ENCODE measurements around the gene ALK.

ALK gene

DNA sequence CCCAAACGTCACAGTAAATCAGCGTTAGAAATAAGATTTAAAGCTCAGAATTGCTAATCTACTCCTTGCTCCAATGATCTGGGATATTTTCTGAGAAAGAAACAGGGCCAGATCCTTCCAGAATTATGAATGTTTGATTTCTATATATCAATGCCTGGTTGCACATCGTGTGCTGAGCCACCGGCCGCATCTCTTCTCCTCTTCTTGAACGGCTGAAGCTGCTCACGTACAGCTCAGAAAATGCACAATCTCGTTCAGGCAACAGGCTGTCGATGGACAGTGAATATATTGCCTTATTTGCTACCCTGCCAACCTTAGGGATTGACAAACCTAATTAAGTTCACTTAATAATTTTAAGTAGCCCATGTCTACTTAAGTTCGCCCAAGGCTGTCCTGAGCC lies 636.7 kb downstream of the ALK start:
- H3K79me2 ChIP-seq (ENCODE audit: insufficient read depth, low read length): no peaks in the 10 kb centered on the region
- H3F3A ChIP-seq (ENCODE audit: insufficient read depth, low read length): no peaks in the 10 kb centered on the region
- H3K27me3 ChIP-seq (ENCODE audit: insufficient read depth, low read length): no peaks in the 10 kb centered on the region
- H3K9ac ChIP-seq (ENCODE audit: low read length): no peak overlapping the region
- H3K9me3 ChIP-seq (ENCODE audit: low read length): no peaks in the 10 kb centered on the region
- TF ChIP-seq EZH2 (IDR thresholded peaks at IDR 0.05; ENCODE audit: borderline replicate concordance, low read length): no peak
- no peak for TF ChIP-seq CTCF (IDR thresholded peaks at IDR 0.05; ENCODE audit: low read length)
- no peaks in the 10 kb centered on the region for H3K9me2 ChIP-seq (ENCODE audit: low read depth, low read length)
- no peaks in the 10 kb centered on the region for H4K20me1 ChIP-seq (ENCODE audit: insufficient read depth, low read length)
- H3K27ac ChIP-seq (ENCODE audit: low read depth, low read length, poor library complexity, severe bottlenecking): no peak overlapping the region
- no peaks in the 10 kb centered on the region for H3K4me1 ChIP-seq (ENCODE audit: insufficient read depth, low read length, severe bottlenecking)
- no peak overlapping the region for H3K4me3 ChIP-seq (ENCODE audit: low read depth, low read length, poor library complexity, severe bottlenecking)
- H2AFZ ChIP-seq (ENCODE audit: low read length): no peak overlapping the region
- H3K36me3 ChIP-seq (ENCODE audit: insufficient read depth, low read length): no peaks in the 10 kb centered on the region
- no peak overlapping the region for H3K4me2 ChIP-seq (ENCODE audit: low read length)

- Histone ChIP-seq H3K4me1 (ENCODE audit: insufficient read depth, low read length, severe bottlenecking) (no peaks in the 10 kb centered on the region), H3K27ac (ENCODE audit: low read depth, low read length, poor library complexity, severe bottlenecking) (no peak overlapping the region), H3K36me3 (ENCODE audit: insufficient read depth, low read length) (no peaks in the 10 kb centered on the region), H3K79me2 (ENCODE audit: insufficient read depth, low read length) (no peaks in the 10 kb centered on the region), H3K4me3 (ENCODE audit: low read depth, low read length, poor library complexity, severe bottlenecking) (no peak overlapping the region), H3K9ac (ENCODE audit: low read length) (no peak overlapping the region), H2AFZ (ENCODE audit: low read length) (no peak overlapping the region), H3K9me2 (ENCODE audit: low read depth, low read length) (no peaks in the 10 kb centered on the region), H4K20me1 (ENCODE audit: insufficient read depth, low read length) (no peaks in the 10 kb centered on the region), H3K27me3 (ENCODE audit: insufficient read depth, low read length) (no peaks in the 10 kb centered on the region), H3K4me2 (ENCODE audit: low read length) (no peak overlapping the region), H3K9me3 (ENCODE audit: low read length) (no peaks in the 10 kb centered on the region), H3F3A (ENCODE audit: insufficient read depth, low read length) (no peaks in the 10 kb centered on the region)
- no peak for TF ChIP-seq CTCF (IDR thresholded peaks at IDR 0.05; ENCODE audit: low read length)
- no peak for TF ChIP-seq EZH2 (IDR thresholded peaks at IDR 0.05; ENCODE audit: borderline replicate concordance, low read length)
These were observed 639.5 kb downstream of the ALK start for GRCh38 chr2:29281916-29282247.

DNA sequence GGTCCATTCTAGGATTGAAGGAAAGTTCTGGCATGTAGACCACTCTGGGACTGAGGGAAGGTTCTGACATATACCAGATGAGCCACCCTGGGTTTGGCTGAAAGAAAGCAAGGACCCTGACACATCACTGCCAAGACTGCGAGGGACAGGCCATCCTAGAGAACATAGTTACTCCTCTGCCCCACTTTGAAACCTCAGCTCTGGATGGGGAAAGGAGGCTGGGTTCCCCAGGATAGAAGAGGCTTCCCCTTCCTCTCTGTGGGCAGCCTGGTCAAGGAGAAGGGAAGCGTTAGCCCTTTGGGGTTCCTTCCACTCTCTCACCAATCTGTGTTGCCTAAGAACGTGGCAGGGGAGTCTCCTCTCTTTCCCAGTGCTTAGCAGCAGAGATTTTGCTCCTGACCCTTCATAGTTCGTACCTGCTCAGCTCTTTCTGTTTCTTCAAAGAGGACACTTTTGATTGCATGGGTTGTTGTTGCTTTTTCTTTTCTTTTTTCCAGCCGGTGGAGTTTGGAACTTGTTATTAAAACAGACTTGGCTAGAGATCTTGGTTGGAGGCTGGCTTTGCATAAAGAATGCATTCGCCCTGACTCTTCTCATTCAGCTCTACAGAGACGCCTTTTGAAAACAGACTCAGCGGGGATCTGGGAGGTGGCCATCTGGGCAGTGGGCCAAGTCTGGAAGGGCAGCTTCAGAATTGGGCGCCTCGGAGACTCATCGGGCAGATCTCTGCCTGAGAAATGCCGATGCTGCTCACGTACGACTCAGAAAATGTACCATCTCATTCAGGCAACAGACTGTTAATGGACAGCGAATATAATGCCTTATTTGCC lies 640.1 kb downstream of the ALK start:
- no peaks in the 10 kb centered on the region for H4K20me1 ChIP-seq (ENCODE audit: insufficient read depth, low read length)
- no peaks in the 10 kb centered on the region for H3K36me3 ChIP-seq (ENCODE audit: insufficient read depth, low read length)
- H3K4me2 ChIP-seq (ENCODE audit: low read length): no peak overlapping the region
- no peaks in the 10 kb centered on the region for H3F3A ChIP-seq (ENCODE audit: insufficient read depth, low read length)
- no peak overlapping the region for H2AFZ ChIP-seq (ENCODE audit: low read length)
- H3K79me2 ChIP-seq (ENCODE audit: insufficient read depth, low read length): no peaks in the 10 kb centered on the region
- H3K4me1 ChIP-seq (ENCODE audit: insufficient read depth, low read length, severe bottlenecking): no peaks in the 10 kb centered on the region
- H3K27ac ChIP-seq (ENCODE audit: low read depth, low read length, poor library complexity, severe bottlenecking): no peak overlapping the region
- H3K4me3 ChIP-seq (ENCODE audit: low read depth, low read length, poor library complexity, severe bottlenecking): no peak overlapping the region
- H3K9ac ChIP-seq (ENCODE audit: low read length): no peak overlapping the region
- H3K27me3 ChIP-seq (ENCODE audit: insufficient read depth, low read length): no peaks in the 10 kb centered on the region
- no peaks in the 10 kb centered on the region for H3K9me2 ChIP-seq (ENCODE audit: low read depth, low read length)
- no peaks in the 10 kb centered on the region for H3K9me3 ChIP-seq (ENCODE audit: low read length)
- no peak for TF ChIP-seq EZH2 (IDR thresholded peaks at IDR 0.05; ENCODE audit: borderline replicate concordance, low read length)
- TF ChIP-seq CTCF (IDR thresholded peaks at IDR 0.05; ENCODE audit: low read length): no peak
